AG04449 (cell line): Measurements from ENCODE around the gene DLGAP1.
"Not testable (repeated sequence)": the region's sequence is repeated elsewhere in the genome, so short reads cannot be mapped to it uniquely, and the experiment has no call there.

Source experiments
- CTCF ChIA-PET: fragments of 350-600 bp; formaldehyde crosslinking; extraction: SDS; loops from one replicate; lab custom pipeline; 2021; ENCODE audit warnings: antibody characterized with exemption; lab: Yijun Ruan, JAX
- POLR2A ChIA-PET: fragments of 400-600, 350-600 bp; formaldehyde crosslinking; extraction: SDS; loops from one replicate; lab custom pipeline; 2020; ENCODE audit warnings: antibody characterized with exemption, inconsistent platforms; lab: Yijun Ruan, JAX
- DNase-seq: peaks from one replicate; pipeline ENCODE4 v3.0.0-alpha.2; 2010; ENCODE audit warnings: low read depth, low spot score
- H3K4me3 ChIP-seq: 2 replicates; pipeline ENCODE4 v1.5.1; 2011; ENCODE audit warnings: low read depth, mild to moderate bottlenecking, control low read depth, low read length
- TF ChIP-seq, protein P1 (sequence below): IDR thresholded peaks from one replicate; pipeline ENCODE4 v1.5.1; 2011; ENCODE audit warnings: mild to moderate bottlenecking, moderate library complexity, low read length, control low read depth, inconsistent platforms; ENCODE audit not compliant: insufficient read depth; ENCODE audit errors: missing control alignments

DLGAP1 gene

DNA sequence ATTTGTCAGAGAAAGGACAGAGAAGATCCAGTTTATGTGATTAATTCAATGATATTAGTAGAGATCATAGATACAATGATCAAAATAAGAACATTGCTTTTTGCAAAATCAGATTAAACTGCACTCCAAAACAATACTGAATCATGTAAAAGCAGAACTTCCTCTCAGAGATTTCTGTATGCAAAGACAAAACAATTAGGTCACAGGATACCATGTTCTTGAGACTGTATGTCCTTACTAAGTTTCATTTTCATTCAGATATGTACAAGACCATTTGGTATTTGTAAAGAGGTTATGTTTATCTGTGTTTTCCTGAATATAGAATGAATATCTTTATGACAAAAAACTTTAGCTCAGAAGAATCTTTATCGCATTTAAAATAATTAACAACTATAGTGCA, 161.8 kb downstream of the DLGAP1 start:
- CTCF ChIA-PET = no interaction called here
- no peak for DNase-seq
- no peak overlapping the region for H3K4me3 ChIP-seq
- TF ChIP-seq, protein P1, sequence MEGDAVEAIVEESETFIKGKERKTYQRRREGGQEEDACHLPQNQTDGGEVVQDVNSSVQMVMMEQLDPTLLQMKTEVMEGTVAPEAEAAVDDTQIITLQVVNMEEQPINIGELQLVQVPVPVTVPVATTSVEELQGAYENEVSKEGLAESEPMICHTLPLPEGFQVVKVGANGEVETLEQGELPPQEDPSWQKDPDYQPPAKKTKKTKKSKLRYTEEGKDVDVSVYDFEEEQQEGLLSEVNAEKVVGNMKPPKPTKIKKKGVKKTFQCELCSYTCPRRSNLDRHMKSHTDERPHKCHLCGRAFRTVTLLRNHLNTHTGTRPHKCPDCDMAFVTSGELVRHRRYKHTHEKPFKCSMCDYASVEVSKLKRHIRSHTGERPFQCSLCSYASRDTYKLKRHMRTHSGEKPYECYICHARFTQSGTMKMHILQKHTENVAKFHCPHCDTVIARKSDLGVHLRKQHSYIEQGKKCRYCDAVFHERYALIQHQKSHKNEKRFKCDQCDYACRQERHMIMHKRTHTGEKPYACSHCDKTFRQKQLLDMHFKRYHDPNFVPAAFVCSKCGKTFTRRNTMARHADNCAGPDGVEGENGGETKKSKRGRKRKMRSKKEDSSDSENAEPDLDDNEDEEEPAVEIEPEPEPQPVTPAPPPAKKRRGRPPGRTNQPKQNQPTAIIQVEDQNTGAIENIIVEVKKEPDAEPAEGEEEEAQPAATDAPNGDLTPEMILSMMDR = no peak
- POLR2A ChIA-PET = no interaction called here

GRCh38 chr18:4292696-4293095, 162.4 kb downstream of the DLGAP1 start:
- no peak overlapping the region for H3K4me3 ChIP-seq
- POLR2A ChIA-PET = no interaction called here
- DNase-seq = no peak
- TF ChIP-seq, protein P1 = no peak
- CTCF ChIA-PET = no interaction called here

GRCh38 chr18:4287340-4287739, 167.8 kb downstream of the DLGAP1 start:
- POLR2A ChIA-PET = not testable (repeated sequence)

DNA sequence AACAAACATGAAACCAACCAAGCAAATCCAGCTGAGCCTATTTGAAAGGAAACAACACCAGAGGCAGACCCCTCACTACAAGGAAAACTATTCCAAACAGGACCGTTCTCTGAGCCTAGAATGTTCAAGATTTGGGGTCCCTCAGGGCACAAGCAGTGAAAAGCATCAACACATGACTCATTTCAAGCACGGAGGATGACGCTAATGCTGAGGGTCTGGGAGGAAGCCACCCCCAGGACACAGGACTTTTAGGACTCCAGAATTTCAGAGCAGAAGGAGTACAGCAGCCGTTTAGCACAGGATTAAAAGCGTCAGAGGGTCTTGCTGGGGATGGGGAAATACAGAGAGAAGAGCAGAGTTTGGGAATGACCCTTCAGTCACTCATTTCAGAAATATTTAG, 168.9 kb downstream of the DLGAP1 start:
- ChIA-PET CTCF (no interaction called here), POLR2A (no interaction called here)
- DNase-seq = no peak
- no peak overlapping the region for H3K4me3 ChIP-seq
- TF ChIP-seq, protein P1 = no peak

More at GRCh38 chr18:4287340-4287739, 167.8 kb downstream of the DLGAP1 start:
- H3K4me3 ChIP-seq, CTCF ChIA-PET, DNase-seq: not testable (repeated sequence)

DNA sequence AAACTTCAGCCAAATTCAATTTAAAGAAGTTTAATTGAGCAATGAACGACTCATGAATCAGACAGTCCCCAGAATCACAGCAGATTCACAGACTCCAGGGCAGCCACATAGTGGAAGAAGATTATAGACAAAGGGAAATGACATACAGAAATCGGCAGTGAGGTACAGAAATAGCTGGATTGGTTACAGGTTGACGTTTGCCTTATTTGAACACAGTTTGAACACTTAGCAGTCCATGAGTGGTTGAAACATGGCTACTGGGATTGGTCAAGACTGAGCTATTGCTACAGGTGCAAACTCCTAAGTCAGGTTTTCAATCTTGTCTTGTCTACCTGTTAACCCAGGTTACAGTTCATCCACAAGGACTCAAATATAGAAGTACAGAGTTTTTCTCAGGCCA, 169.6 kb downstream of the DLGAP1 start:
- ChIA-PET POLR2A (no interaction called here), CTCF (no interaction called here)
- DNase-seq = no peak
- TF ChIP-seq, protein P1 = no peak
- no peak overlapping the region for H3K4me3 ChIP-seq

GRCh38 chr18:4284528-4284927, 170.6 kb downstream of the DLGAP1 start:
- no peak overlapping the region for H3K4me3 ChIP-seq
- TF ChIP-seq, protein P1 = no peak
- no peak for DNase-seq
- CTCF ChIA-PET = no interaction called here
- POLR2A ChIA-PET = no interaction called here

DNA sequence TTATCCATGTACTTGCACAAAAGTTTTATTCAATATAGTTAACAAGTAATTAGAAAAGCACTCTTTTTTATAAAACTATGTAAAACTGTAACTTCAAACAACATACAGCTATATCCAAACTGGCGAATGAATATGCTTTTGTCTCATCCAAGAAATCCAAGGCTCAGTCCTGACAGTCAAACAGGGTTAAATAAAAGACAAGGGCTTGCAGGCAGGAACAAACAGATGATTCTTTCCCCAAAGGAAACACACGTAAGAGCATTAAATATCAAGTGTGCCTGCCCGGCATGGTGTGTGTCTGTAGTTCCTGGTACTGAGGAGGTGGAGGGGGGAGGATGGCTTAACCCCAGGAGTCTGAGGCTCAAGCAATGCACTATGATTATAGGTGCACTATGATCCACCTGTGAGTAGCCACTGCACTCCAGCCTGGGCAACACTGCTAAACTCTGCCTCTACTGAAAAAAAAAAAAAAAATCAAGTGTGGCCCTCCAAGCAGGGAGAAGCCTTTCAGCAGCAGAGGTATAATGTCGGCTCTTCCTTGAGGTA, 171.3 kb downstream of the DLGAP1 start:
- CTCF ChIA-PET = no interaction called here
- no peak overlapping the region for H3K4me3 ChIP-seq
- POLR2A ChIA-PET = no interaction called here
- no peak for DNase-seq
- TF ChIP-seq, protein P1 = no peak
